ENCODE data around the gene COL6A1.
A peak's percentile ranks its signal among the peaks of the same experiment; 100 is the strongest.
"Not testable (repeated sequence)": the region's sequence is repeated elsewhere in the genome, so short reads cannot be mapped to it uniquely, and the experiment has no call there.

COL6A1 gene

GRCh38 chr21:46033410-46034400 lies 52.1 kb downstream of the COL6A1 start:
- peak; percentile 45 for DNase-seq

GRCh38 chr21:46035809-46036695 lies 54.5 kb downstream of the COL6A1 start:
- no peak for DNase-seq

- DNase-seq: no peak
Measured at GRCh38 chr21:46036696-46037330, 55.2 kb downstream of the COL6A1 start.

GRCh38 chr21:46037331-46038325 lies 56.1 kb downstream of the COL6A1 start:
- no peak for DNase-seq

- no peak for DNase-seq
Measured at GRCh38 chr21:46038341-46038829, 56.8 kb downstream of the COL6A1 start.

- DNase-seq: no peak
Measured at GRCh38 chr21:46038871-46039397, 57.4 kb downstream of the COL6A1 start.

- DNase-seq: no peak
Measured at GRCh38 chr21:46039891-46040660, 58.5 kb downstream of the COL6A1 start.

GRCh38 chr21:46040707-46041106 lies 59.1 kb downstream of the COL6A1 start:
- peak; percentile 9 for DNase-seq

GRCh38 chr21:46041183-46041582 lies 59.6 kb downstream of the COL6A1 start:
- no peak for DNase-seq

- DNase-seq: no peak
Measured at GRCh38 chr21:46045154-46045553, 63.6 kb downstream of the COL6A1 start.

- no peak for DNase-seq
Measured at GRCh38 chr21:46046471-46046870, 64.9 kb downstream of the COL6A1 start.

- DNase-seq: not testable (repeated sequence)
Measured at GRCh38 chr21:46046906-46047305, 65.3 kb downstream of the COL6A1 start.

GRCh38 chr21:46048926-46049889 lies 67.6 kb downstream of the COL6A1 start:
- DNase-seq: peak; percentile 60

- DNase-seq: no peak
Measured at GRCh38 chr21:46049890-46050667, 68.5 kb downstream of the COL6A1 start.

GRCh38 chr21:46050668-46051378 lies 69.3 kb downstream of the COL6A1 start:
- no peak for DNase-seq

- DNase-seq: no peak
Measured at GRCh38 chr21:46051379-46051770, 69.8 kb downstream of the COL6A1 start.

- DNase-seq: no peak
Measured at GRCh38 chr21:46051821-46052675, 70.5 kb downstream of the COL6A1 start.
